KOPT-K1 (cell line): ENCODE results near the gene ELOVL5.
"Not testable (repeated sequence)": the region's sequence is repeated elsewhere in the genome, so short reads cannot be mapped to it uniquely, and the experiment has no call there.

ENCODE experiments used
- H3K27ac ChIP-seq: fragments of 200-600 bp; sonication (generic); 2 replicates; pipeline ENCODE4 v1.5.1; 2016; ENCODE audit warnings: antibody characterized with exemption, mild to moderate bottlenecking, low read depth, low read length; ENCODE audit not compliant: poor library complexity, severe bottlenecking
- H3K36me3 ChIP-seq: fragments of 200-600 bp; sonication (generic); 2 replicates; pipeline ENCODE4 v1.5.1; 2017; ENCODE audit warnings: antibody characterized with exemption, mild to moderate bottlenecking, low read length, moderate library complexity; ENCODE audit not compliant: insufficient read depth
- H3K9me3 ChIP-seq: fragments of 200-600 bp; sonication (generic); 2 replicates; pipeline ENCODE4 v1.5.1; 2017; ENCODE audit warnings: antibody characterized with exemption, low read length, mild to moderate bottlenecking; ENCODE audit not compliant: insufficient read depth, poor library complexity, severe bottlenecking

The ELOVL5 gene

GRCh38 chr6:53309901-53310300 is 38.8 kb downstream of the ELOVL5 start:
- peak overlapping the region; percentile 100 for H3K27ac ChIP-seq

DNA sequence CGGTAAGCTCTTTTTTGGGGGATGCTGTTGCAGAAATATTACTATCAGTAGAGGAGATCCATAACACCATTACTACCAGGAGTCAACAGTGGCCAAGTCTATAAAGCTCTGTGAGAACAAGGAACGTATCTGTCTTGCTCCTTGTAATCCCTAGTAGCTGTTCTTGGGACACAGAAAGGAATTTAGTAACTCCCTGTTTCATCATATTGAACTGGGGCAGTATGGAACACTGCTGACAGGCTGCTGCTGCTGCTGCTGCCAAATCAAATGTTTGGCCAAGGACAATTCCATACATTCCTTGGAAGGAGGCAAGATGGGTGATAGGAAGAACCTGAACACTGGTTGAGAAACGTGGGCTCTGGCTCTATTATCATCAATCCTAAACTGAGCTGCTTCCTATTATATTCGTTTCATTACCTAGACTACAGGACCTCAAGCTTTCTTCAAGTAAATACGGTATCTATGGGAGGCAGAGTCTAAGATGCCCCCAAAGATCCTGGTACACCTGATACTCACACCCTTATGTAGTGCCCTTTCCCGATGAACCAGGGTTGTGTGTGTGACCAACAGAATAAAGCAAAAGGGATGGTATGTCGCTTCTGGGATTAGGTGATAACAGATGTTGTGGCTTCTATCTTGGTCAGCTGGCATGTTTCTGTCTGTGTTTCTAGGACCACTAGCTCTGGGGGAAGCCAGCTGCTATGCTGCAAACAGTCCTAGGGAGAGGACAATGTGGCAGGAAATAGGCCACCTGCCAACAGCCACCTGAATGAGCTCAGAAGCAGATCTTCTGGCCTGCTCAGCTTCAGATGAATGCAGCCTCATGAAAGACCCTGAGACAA is 39.5 kb downstream of the ELOVL5 start:
- Histone ChIP-seq H3K27ac (peak overlapping the region; percentile 100), H3K36me3 (no peaks in the 10 kb centered on the region; the same call in 1 of the 2 replicates), H3K9me3 (no peaks in the 10 kb centered on the region)

More at GRCh38 chr6:53309901-53310300, 38.8 kb downstream of the ELOVL5 start:
- Histone ChIP-seq H3K36me3 (no peaks in the 10 kb centered on the region; the same call in 1 of the 2 replicates), H3K9me3 (no peaks in the 10 kb centered on the region)

DNA sequence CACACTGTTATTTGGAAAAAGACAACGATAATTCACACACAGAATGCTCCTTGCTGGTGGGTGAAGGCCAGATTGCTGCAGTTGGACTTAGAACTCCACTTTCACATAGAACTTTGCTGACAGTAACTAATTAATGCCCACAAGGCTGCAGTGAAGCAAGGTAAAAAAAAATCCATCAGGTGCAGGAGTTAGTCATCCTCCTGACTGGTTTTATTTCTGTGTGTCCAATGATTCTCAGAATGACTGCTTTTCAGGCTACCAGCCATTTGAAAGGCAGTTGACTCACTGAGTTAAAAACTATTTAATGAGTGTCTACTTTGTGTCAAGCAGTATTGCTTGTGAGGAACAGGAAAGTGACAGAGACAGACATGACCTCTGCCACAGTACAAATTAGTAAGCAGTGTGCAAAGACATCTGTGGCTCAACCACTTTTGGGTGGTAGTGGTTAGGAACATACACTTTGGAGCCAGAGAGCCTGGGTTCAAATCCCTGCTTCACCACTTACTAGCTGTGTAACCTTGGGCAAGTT is 41.9 kb downstream of the ELOVL5 start:
- Histone ChIP-seq H3K36me3 (no peaks in the 10 kb centered on the region), H3K9me3 (no peaks in the 10 kb centered on the region), H3K27ac (peak overlapping the region; percentile 100)

GRCh38 chr6:53306217-53306616 is 42.5 kb downstream of the ELOVL5 start:
- peak overlapping the region; percentile 100 for H3K27ac ChIP-seq
- not testable (repeated sequence) for H3K9me3 ChIP-seq, H3K36me3 ChIP-seq

GRCh38 chr6:53305506-53306005 is 43.2 kb downstream of the ELOVL5 start:
- peak overlapping the region; percentile 16 for H3K27ac ChIP-seq
- not testable (repeated sequence) for H3K36me3 ChIP-seq, H3K9me3 ChIP-seq

GRCh38 chr6:53304953-53305352 is 43.8 kb downstream of the ELOVL5 start:
- H3K27ac ChIP-seq: peak overlapping the region; percentile 99
- not testable (repeated sequence) for H3K9me3 ChIP-seq, H3K36me3 ChIP-seq

- H3K9me3 ChIP-seq: no peaks in the 10 kb centered on the region
- peak overlapping the region; percentile 99 for H3K27ac ChIP-seq
Observed at GRCh38 chr6:53302678-53303360, 45.9 kb downstream of the ELOVL5 start.

DNA sequence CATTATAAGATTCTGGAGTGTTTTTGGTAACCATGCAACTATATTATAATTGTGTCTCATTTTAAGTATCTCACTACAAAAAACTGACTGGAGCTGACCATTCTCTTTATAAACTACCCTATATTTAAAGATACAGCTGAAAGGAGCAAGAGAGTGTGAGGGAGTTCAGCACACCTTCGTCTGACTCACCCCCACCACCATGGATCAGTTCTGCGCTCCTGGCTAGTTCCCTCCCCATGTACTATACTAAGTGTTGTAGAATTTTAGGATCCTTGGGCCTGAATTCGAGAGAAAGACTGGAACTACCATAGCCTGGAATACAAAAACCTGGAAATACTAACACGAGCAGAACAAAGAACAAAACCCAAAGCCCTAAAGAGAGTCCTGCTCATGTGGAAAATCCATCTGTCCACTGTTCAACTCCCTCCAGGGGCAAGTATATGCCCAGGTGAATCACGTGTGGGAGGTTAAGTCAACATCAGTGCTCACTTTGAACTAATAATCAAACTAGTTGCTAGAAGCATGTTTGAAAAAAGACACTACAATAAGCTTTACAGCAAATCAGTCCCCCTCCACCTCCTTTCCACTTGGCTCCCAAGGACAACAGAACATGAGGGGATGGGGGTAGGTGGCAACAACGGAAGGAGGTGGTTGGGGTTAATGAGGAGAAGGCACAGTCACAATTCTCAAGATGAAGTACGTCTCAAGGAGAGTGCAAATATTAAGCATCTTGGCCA is 46.8 kb downstream of the ELOVL5 start:
- Histone ChIP-seq H3K36me3 (no peaks in the 10 kb centered on the region), H3K9me3 (no peaks in the 10 kb centered on the region), H3K27ac (peak overlapping the region; percentile 99)

More at GRCh38 chr6:53302678-53303360, 45.9 kb downstream of the ELOVL5 start:
- H3K36me3 ChIP-seq: no peaks in the 10 kb centered on the region

DNA sequence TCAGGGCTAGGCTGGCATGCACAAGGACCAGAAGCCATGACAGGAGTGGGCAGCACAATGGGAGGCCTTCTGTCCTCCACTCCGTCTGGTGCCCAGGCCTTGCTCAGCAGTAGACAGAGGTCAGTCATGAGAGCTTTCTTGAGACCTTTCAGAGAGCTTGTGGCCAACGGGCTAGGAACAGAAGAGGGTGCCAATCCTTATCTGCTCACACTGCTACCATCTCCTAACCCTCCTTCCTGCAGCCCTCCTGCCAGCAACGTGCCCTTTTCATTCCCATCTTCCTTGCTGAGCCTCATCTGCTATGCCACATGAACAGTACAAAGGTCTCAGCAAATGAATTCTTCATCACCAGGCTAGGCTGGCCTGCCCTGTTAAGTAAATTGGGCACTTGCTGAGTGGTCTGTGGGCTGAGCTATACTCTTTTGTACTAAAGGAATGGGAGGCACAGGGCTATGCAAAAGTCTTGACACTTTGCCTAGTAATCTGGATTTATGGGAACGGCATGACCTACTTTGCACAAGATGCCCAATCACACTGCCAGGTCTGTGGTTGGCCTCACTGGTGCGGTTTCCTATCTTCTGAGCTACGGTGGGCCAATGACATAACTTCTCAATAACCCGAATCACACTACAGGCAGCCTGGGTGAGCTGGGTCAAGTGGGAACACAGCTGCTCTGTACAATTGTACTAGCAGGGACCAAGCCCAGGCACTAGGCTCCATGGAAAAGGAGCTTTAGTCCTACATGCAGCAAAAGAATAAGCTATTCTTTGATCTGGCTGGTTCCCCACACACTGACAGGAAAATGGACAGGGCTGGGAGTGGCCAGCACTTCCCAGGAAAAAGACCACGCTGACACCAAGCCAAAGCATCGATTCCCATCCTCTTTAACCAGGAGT is 47.8 kb downstream of the ELOVL5 start:
- H3K36me3 ChIP-seq: no peaks in the 10 kb centered on the region
- H3K9me3 ChIP-seq: no peaks in the 10 kb centered on the region
- peak overlapping the region; percentile 99 for H3K27ac ChIP-seq

- H3K27ac ChIP-seq: peak overlapping the region; percentile 99
- H3K9me3 ChIP-seq: no peaks in the 10 kb centered on the region
Observed at GRCh38 chr6:53299331-53300005, 49.3 kb downstream of the ELOVL5 start.

GRCh38 chr6:53297004-53297403 is 51.7 kb downstream of the ELOVL5 start:
- peaks cover 32% of the 10 kb centered on the region for H3K36me3 ChIP-seq
- peak overlapping the region; percentile 99 for H3K27ac ChIP-seq
- H3K9me3 ChIP-seq: no peaks in the 10 kb centered on the region

More at GRCh38 chr6:53299331-53300005, 49.3 kb downstream of the ELOVL5 start:
- peaks cover 11% of the 10 kb centered on the region for H3K36me3 ChIP-seq

- Histone ChIP-seq H3K9me3 (no peaks in the 10 kb centered on the region), H3K27ac (peak overlapping the region; percentile 99), H3K36me3 (peaks cover 50% of the 10 kb centered on the region)
Observed at GRCh38 chr6:53295176-53295575, 53.6 kb downstream of the ELOVL5 start.

GRCh38 chr6:53294611-53295010 is 54.1 kb downstream of the ELOVL5 start:
- peaks cover 56% of the 10 kb centered on the region for H3K36me3 ChIP-seq
- H3K9me3 ChIP-seq: no peaks in the 10 kb centered on the region
- peak overlapping the region; percentile 99 for H3K27ac ChIP-seq
